SK-N-SH treated with all-trans-retinoic acid at 6 μM for 48 hours (cell line): ENCODE data around the gene DCPS.

Source experiments
- BACH2 ChIP-seq: fragments of 250-450 bp; sonication (Bioruptor Pico); IDR thresholded peaks from 2 replicates; pipeline ENCODE4 v1.9.0; 2021; ENCODE audit warnings: mild to moderate bottlenecking, borderline replicate concordance
- GLIS3 ChIP-seq: fragments of 250-450 bp; sonication (Bioruptor Pico); IDR thresholded peaks from 2 replicates; pipeline ENCODE4 v1.5.0; 2020; ENCODE audit warnings: mild to moderate bottlenecking, moderate library complexity
- ISL1 ChIP-seq: fragments of 250-450 bp; sonication (Bioruptor Pico); IDR thresholded peaks from 2 replicates; pipeline ENCODE4 v2.1.2; 2022; ENCODE audit warnings: mild to moderate bottlenecking, moderate library complexity
- ZFP3 ChIP-seq: fragments of 250-450 bp; sonication (Bioruptor Pico); IDR thresholded peaks from 2 replicates; pipeline ENCODE4 v1.5.0; 2020; ENCODE audit warnings: mild to moderate bottlenecking, moderate library complexity
- ZFP30 ChIP-seq: fragments of 450-650 bp; formaldehyde crosslinking; IDR thresholded peaks from 2 replicates; pipeline ENCODE4 v1.5.0; 2022; ENCODE audit warnings: mild to moderate bottlenecking, moderate library complexity
- ZNF8 ChIP-seq: fragments of 450-650 bp; formaldehyde crosslinking; IDR thresholded peaks from 2 replicates; pipeline ENCODE4 v1.5.0; 2020; ENCODE audit warnings: mild to moderate bottlenecking, moderate library complexity

GRCh38 chr11:126313826-126314225 is 10.0 kb downstream of the DCPS start:
- no peak for TF ChIP-seq ZFP30 (CRISPR knock-in tag)
- no peak for TF ChIP-seq ISL1 (CRISPR knock-in tag)
- TF ChIP-seq ZNF8 (CRISPR knock-in tag) = no peak
- TF ChIP-seq ZFP3 (CRISPR knock-in tag) = no peak
- TF ChIP-seq BACH2 (CRISPR knock-in tag) = no peak
- no peak for TF ChIP-seq GLIS3 (CRISPR knock-in tag)
